ENCODE results near the gene CRYBG3.
A peak's percentile ranks its signal among the peaks of the same experiment; 100 is the strongest.

Gene CRYBG3

DNA sequence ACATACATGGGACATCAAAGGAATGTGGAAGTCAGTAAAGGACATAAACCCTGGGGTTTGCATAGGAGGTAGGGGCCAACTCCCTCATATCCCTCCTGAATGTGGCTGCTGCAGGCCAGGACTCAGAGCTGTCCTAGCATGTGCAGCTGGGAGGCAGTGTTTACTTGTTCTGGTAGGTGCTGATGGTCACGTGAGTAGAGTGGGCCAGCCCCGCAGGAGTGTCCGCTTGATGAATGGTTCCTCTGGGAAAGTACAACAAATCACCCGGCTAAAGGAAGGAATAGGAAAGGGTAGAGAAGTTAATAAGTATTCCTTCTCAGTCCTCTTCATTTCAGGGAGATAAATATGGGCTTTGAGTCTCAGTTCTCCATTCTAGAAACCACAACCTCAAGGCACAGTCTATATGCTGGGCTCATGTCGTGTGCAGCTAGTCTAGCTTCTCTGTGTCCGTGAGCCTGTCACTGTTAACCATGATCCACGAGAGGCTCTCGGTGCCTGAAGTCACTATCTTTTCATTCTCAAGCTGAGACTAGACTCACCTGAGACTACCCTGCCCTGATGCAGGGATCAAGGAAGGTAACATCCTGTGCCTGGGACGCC is 132.5 kb downstream of the CRYBG3 start:
- TF ChIP-seq ZNF274 (IDR thresholded peaks at IDR 0.05; ENCODE audit: low read depth, low read length), result no peak
- H3K4me3 ChIP-seq (ENCODE audit: low read length), result no peak overlapping the region

- no peak for TF ChIP-seq ZNF274 (IDR thresholded peaks at IDR 0.05; ENCODE audit: low read depth, low read length)
- no peak overlapping the region for H3K4me3 ChIP-seq (ENCODE audit: low read length)
Observed at GRCh38 chr3:97956051-97956450, 134.2 kb downstream of the CRYBG3 start.

DNA sequence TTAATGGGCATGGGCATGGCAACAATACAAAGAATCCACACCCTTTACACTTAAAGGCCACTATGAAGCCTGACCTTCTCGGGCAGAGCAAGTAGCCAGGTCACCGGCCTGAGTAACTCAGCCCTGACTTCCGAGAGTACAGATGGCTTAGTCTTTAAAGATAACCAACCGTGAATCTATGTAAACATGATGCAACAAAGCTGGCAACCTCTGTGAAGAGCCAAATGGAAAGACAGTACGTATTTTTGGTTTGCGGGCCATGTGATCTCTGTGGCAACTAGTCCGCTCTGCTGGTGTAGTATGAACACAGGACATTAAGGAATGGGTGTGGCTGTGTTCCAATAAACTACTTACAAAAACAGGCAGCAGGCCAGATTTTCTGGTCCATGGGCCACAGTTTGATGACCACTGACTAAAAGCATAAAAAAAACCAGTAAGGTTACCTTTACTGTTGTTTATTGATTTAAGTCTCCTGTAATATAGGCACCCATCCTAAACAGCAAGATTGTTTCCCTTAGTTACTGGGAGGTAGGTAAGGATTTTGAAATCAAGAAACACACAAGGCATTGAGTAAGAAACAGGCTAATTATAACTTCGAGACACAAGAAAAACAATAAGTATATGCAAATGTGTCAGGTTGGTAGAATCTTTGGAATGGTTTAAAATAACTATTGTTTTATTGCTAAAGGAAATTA is 136.0 kb downstream of the CRYBG3 start:
- no peak for TF ChIP-seq ZNF274 (IDR thresholded peaks at IDR 0.05; ENCODE audit: low read depth, low read length)
- no peak overlapping the region for H3K4me3 ChIP-seq (ENCODE audit: low read length)

GRCh38 chr3:97958396-97958795 is 136.6 kb downstream of the CRYBG3 start:
- H3K4me3 ChIP-seq (ENCODE audit: low read length), result no peak overlapping the region
- no peak for TF ChIP-seq ZNF274 (IDR thresholded peaks at IDR 0.05; ENCODE audit: low read depth, low read length)

DNA sequence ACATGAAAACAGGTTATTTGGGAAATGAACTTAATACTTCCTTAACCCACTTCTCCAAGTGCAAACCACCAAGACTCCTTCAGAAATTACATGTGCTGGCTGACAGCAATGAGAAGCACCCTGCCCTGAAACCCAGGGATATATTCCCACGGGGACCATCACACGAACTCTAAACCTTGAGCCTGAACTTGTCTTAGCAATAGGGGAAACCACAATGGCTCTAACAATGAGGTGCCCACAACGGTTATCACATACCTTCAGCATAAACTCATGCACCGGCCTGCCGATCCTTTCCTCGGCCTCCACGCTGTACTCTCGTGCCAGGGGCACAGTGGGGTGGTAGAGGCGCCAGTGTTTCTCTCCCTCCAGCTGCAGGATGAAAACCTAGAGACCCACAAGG is 137.0 kb downstream of the CRYBG3 start:
- H3K4me3 ChIP-seq (ENCODE audit: low read length), result no peak overlapping the region
- no peak for TF ChIP-seq ZNF274 (IDR thresholded peaks at IDR 0.05; ENCODE audit: low read depth, low read length)

DNA sequence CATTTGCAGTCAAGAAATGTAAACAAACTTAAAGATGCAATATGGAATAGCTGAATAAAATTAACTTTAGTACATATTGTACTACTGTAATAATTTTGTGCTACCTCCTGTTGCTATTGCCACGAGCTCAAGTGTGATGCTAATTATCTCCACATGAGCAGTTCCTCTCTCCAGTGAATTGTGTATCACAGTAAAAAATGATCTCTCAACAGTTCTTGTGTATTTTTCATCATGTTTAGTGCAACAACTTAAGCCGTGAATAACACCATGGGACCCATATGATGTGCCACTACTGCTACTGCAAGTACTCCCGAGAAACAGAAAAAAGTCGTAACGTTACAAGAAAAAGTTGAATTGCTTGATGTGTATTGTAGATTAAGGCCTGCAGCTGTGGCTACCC is 138.1 kb downstream of the CRYBG3 start:
- H3K4me3 ChIP-seq (ENCODE audit: low read length), result no peak overlapping the region
- no peak for TF ChIP-seq ZNF274 (IDR thresholded peaks at IDR 0.05; ENCODE audit: low read depth, low read length)

- no peak overlapping the region for H3K4me3 ChIP-seq (ENCODE audit: low read length)
- no peak for TF ChIP-seq ZNF274 (IDR thresholded peaks at IDR 0.05; ENCODE audit: low read depth, low read length)
Observed at GRCh38 chr3:97960551-97960950, 138.7 kb downstream of the CRYBG3 start.

GRCh38 chr3:97960993-97961766 is 139.4 kb downstream of the CRYBG3 start:
- TF ChIP-seq ZNF274 (IDR thresholded peaks at IDR 0.05; ENCODE audit: low read depth, low read length), result no peak
- no peak overlapping the region for H3K4me3 ChIP-seq (ENCODE audit: low read length)

GRCh38 chr3:97967966-97968365 is 146.2 kb downstream of the CRYBG3 start:
- TF ChIP-seq ZNF274 (IDR thresholded peaks at IDR 0.05; ENCODE audit: low read depth, low read length), result no peak
- H3K4me3 ChIP-seq (ENCODE audit: low read length), result no peak overlapping the region

DNA sequence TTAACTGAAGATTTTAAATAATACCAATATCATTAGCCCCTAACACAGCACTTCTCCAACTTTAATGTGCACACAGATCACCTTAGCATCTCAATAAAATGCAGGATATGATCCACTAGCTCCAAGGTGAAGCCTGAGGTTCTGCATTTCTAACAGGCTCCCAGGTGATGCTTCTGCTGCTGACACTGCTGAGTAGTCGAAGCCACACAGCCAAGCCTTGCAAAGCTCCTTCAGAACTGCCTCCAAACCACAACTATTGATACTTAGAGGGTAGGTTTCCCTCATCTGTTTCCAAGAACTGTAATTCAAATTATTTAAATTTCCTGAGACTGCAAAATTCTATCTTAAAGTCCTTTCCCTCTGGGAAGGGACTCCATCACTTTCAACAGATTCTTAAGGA is 146.6 kb downstream of the CRYBG3 start:
- no peak for TF ChIP-seq ZNF274 (IDR thresholded peaks at IDR 0.05; ENCODE audit: low read depth, low read length)
- H3K4me3 ChIP-seq (ENCODE audit: low read length), result no peak overlapping the region

- no peak overlapping the region for H3K4me3 ChIP-seq (ENCODE audit: low read length)
Observed at GRCh38 chr3:97969541-97969940, 147.7 kb downstream of the CRYBG3 start.

GRCh38 chr3:97970156-97970555 is 148.3 kb downstream of the CRYBG3 start:
- TF ChIP-seq ZNF274 (IDR thresholded peaks at IDR 0.05; ENCODE audit: low read depth, low read length), result no peak
- H3K4me3 ChIP-seq (ENCODE audit: low read length), result no peak overlapping the region

More at GRCh38 chr3:97969541-97969940, 147.7 kb downstream of the CRYBG3 start:
- TF ChIP-seq ZNF274 (IDR thresholded peaks at IDR 0.05; ENCODE audit: low read depth, low read length), result no peak

- no peak for TF ChIP-seq ZNF274 (IDR thresholded peaks at IDR 0.05; ENCODE audit: low read depth, low read length)
- H3K4me3 ChIP-seq (ENCODE audit: low read length), result peak overlapping the region; percentile 81
Observed at GRCh38 chr3:97970956-97971620, 149.3 kb downstream of the CRYBG3 start.
